Muscle layer of duodenum (tissue), 2 donors: Measurements from ENCODE around the gene KCNJ6.
A peak's percentile ranks its signal among the peaks of the same experiment; 100 is the strongest.

ENCODE experiments used
- H3K27ac ChIP-seq: one replicate; pipeline ENCODE4 v1.7.0; 2013; ENCODE audit warnings: mild to moderate bottlenecking, low read length
- H3K27me3 ChIP-seq: one replicate; pipeline ENCODE4 v1.7.0; 2013; ENCODE audit warnings: low read depth, mild to moderate bottlenecking, control low read depth, low read length
- H3K36me3 ChIP-seq, 2 donors: one replicate each; pipeline ENCODE4 v1.7.0; 2013; ENCODE audit warnings: low read length in 2 of 2, control low read depth in 1 of 2, mild to moderate bottlenecking in 1 of 2; ENCODE audit not compliant: insufficient read depth in 2 of 2, control insufficient read depth in 1 of 2
- H3K4me1 ChIP-seq, 2 donors: one replicate each; pipeline ENCODE4 v1.7.0; 2013; ENCODE audit warnings: low read length in 2 of 2, mild to moderate bottlenecking in 2 of 2, control low read depth in 1 of 2, moderate library complexity in 1 of 2; ENCODE audit not compliant: insufficient read depth in 2 of 2, control insufficient read depth in 1 of 2
- H3K4me3 ChIP-seq, 2 donors: one replicate each; pipeline ENCODE4 v1.7.0; 2013; ENCODE audit warnings: low read length in 2 of 2, low read depth in 1 of 2, mild to moderate bottlenecking in 1 of 2
- H3K9me3 ChIP-seq, 2 donors: one replicate each; pipeline ENCODE4 v1.7.0; 2013; ENCODE audit warnings: low read length in 2 of 2, control low read depth in 1 of 2, mild to moderate bottlenecking in 1 of 2; ENCODE audit not compliant: control insufficient read depth in 1 of 2
- donor health status: healthy.

The KCNJ6 gene

DNA sequence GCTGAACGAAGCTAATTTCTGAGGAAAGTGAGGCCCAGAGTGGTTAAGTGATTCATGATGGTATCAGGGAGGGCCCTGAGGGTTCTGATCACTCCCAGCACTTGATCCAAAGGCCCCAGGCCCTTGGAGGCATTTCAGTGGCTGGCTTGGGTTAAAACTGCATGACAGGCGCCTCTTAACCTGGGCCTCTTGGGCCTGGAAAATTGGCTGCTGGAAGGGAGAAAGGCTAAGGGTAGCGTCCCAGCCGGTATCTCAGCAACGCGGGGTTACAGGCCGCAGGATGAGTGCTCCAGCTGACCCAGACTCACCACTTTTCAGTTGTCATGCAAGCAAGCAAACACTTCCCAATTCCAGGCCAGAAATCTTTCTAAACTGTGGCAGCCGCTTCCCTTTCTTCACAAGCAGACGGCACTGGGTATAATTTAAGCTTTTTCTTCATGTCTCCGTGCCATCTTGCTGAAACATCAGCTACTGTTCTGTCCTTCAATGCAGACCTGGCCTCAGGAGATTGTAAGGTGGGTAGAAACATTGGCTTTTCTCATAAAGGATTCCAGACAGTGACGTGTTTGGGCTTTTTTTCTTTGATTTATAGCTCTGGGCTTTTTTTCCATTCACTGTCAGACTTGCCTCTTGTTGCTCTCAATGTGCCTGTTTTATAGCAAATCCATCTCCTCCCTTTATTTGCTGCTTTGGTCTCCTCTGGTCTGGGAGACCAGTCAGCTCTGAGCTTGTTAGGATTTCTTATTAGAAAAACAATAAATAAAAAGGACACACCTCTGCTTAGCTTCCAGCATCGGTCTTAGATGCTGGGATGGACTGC is 229.1 kb downstream of the KCNJ6 start:
- H3K4me3 ChIP-seq, result no peak overlapping the region
- H3K4me1 ChIP-seq, result no peaks in the 10 kb centered on the region
- no peak overlapping the region for H3K27ac ChIP-seq
- H3K36me3 ChIP-seq, result no peaks in the 10 kb centered on the region
- no peaks in the 10 kb centered on the region for H3K9me3 ChIP-seq
- H3K27me3 ChIP-seq, result no peaks in the 10 kb centered on the region

- no peaks in the 10 kb centered on the region for H3K9me3 ChIP-seq
- no peak overlapping the region for H3K27ac ChIP-seq
- no peaks in the 10 kb centered on the region for H3K36me3 ChIP-seq
- H3K27me3 ChIP-seq, result no peaks in the 10 kb centered on the region
- no peak overlapping the region for H3K4me3 ChIP-seq
- no peaks in the 10 kb centered on the region for H3K4me1 ChIP-seq
These were observed 231.7 kb downstream of the KCNJ6 start for GRCh38 chr21:37684547-37684946.

GRCh38 chr21:37684115-37684493 is 232.2 kb downstream of the KCNJ6 start:
- Histone ChIP-seq H3K4me1 (no peaks in the 10 kb centered on the region), H3K9me3 (no peaks in the 10 kb centered on the region), H3K27me3 (no peaks in the 10 kb centered on the region), H3K27ac (no peak overlapping the region), H3K36me3 (no peaks in the 10 kb centered on the region), H3K4me3 (no peak overlapping the region)

GRCh38 chr21:37683396-37684114 is 232.7 kb downstream of the KCNJ6 start:
- Histone ChIP-seq H3K27me3 (no peaks in the 10 kb centered on the region), H3K4me3 (no peak overlapping the region), H3K27ac (no peak overlapping the region)

GRCh38 chr21:37682966-37683365 is 233.3 kb downstream of the KCNJ6 start:
- H3K4me1 ChIP-seq, result no peaks in the 10 kb centered on the region
- H3K4me3 ChIP-seq, result no peak overlapping the region
- no peaks in the 10 kb centered on the region for H3K27me3 ChIP-seq
- no peaks in the 10 kb centered on the region for H3K36me3 ChIP-seq
- no peak overlapping the region for H3K27ac ChIP-seq
- no peaks in the 10 kb centered on the region for H3K9me3 ChIP-seq

More at GRCh38 chr21:37683396-37684114, 232.7 kb downstream of the KCNJ6 start:
- H3K4me1 ChIP-seq, result no peaks in the 10 kb centered on the region
- no peaks in the 10 kb centered on the region for H3K36me3 ChIP-seq
- H3K9me3 ChIP-seq, result no peaks in the 10 kb centered on the region

DNA sequence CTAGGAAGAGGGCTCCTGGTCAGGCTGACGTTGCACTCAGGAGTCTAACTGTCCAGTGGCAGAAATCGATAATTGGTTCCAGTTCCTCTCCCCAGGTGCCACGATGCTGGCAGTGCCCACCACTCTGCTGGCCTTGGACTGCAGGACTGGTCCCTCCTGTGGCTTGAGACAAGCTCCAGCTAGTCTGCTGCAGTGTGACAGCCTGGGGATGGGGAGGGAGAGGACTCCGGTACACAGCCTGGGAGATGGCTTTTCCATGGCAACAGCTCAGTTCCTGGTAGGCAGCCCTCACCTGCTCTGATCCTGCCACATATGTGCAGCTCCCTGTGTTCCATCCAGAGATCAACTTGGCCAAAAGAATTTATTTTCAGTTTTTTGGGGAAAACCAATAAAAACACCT is 239.3 kb downstream of the KCNJ6 start:
- no peaks in the 10 kb centered on the region for H3K4me1 ChIP-seq
- H3K27me3 ChIP-seq, result peaks cover 8% of the 10 kb centered on the region
- H3K27ac ChIP-seq, result no peak overlapping the region
- no peaks in the 10 kb centered on the region for H3K36me3 ChIP-seq
- H3K4me3 ChIP-seq, result no peak overlapping the region
- no peaks in the 10 kb centered on the region for H3K9me3 ChIP-seq

DNA sequence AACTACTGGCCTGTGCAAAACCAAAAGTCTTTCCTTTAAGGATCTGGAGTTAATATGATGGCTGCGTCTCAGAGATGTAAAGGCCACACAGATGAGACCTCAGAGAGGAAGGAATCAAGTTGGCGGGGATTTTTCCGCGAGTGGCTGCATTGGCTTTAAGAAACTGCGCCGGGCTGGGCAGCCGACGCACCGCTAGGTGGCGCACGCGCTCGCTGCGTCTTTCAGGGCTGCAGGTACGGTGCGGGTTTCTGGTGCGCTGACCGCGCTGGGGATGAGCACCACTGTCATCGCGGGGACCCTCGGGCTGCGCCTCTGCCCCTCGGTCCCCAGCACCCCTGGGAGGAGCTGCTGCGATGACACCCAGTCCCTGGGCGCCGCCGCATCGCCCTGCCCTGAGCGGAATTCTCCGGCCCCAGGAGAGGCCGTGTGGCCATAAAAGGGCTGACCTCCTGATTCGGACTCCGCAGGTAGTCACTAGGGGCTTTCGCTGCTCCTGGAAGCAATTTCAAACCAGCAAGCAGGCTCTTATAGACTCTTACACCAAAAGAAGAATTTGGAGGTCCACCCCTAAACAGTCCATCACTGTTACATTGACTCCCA is 241.0 kb downstream of the KCNJ6 start:
- Histone ChIP-seq H3K27me3 (peaks cover 8% of the 10 kb centered on the region), H3K36me3 (no peaks in the 10 kb centered on the region), H3K9me3 (no peaks in the 10 kb centered on the region), H3K4me1 (no peaks in the 10 kb centered on the region), H3K27ac (no peak overlapping the region), H3K4me3 (peak overlapping the region in 1 of 2 donors; percentile 40)

- H3K4me3 ChIP-seq, result no peak overlapping the region
- peaks cover 8% of the 10 kb centered on the region for H3K27me3 ChIP-seq
These were observed 242.3 kb downstream of the KCNJ6 start for GRCh38 chr21:37673801-37674575.

GRCh38 chr21:37671381-37671780 is 244.9 kb downstream of the KCNJ6 start:
- H3K4me3 ChIP-seq, result no peak overlapping the region
- H3K9me3 ChIP-seq, result no peaks in the 10 kb centered on the region
- H3K27me3 ChIP-seq, result peaks cover 8% of the 10 kb centered on the region
- no peak overlapping the region for H3K27ac ChIP-seq
- H3K4me1 ChIP-seq, result no peaks in the 10 kb centered on the region
- H3K36me3 ChIP-seq, result no peaks in the 10 kb centered on the region

More at GRCh38 chr21:37673801-37674575, 242.3 kb downstream of the KCNJ6 start:
- Histone ChIP-seq H3K27ac (no peak overlapping the region), H3K9me3 (no peaks in the 10 kb centered on the region), H3K4me1 (no peaks in the 10 kb centered on the region), H3K36me3 (no peaks in the 10 kb centered on the region)

DNA sequence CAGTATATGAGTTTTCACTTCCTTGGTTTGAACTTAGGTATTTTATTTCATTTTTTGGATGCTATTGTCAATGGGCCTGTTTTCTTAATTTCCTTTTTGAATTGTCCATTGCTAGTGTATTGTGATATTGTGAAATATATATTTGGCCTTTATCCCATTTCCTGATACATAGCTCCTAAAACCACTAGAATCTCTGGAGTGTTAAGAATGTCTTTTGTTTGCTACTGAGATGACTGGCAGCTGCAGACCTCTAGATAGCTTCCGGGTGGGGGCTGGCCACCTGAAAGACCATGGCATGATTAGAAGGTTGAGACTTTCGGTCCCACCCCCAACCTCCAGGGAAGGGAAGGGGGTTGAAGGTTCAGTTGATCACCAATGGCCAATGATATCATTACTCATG is 245.4 kb downstream of the KCNJ6 start:
- Histone ChIP-seq H3K9me3 (no peaks in the 10 kb centered on the region), H3K27ac (no peak overlapping the region), H3K4me3 (no peak overlapping the region), H3K27me3 (peaks cover 8% of the 10 kb centered on the region), H3K4me1 (no peaks in the 10 kb centered on the region), H3K36me3 (no peaks in the 10 kb centered on the region)

GRCh38 chr21:37669249-37669648 is 247.0 kb downstream of the KCNJ6 start:
- H3K4me1 ChIP-seq, result no peaks in the 10 kb centered on the region

More at GRCh38 chr21:37669249-37669648, 247.0 kb downstream of the KCNJ6 start:
- H3K4me3 ChIP-seq, result no peak overlapping the region
- H3K36me3 ChIP-seq, result no peaks in the 10 kb centered on the region
- H3K27ac ChIP-seq, result no peak overlapping the region
- H3K27me3 ChIP-seq, result peaks cover under 1% of the 10 kb centered on the region
- no peaks in the 10 kb centered on the region for H3K9me3 ChIP-seq
